ENCODE measurements around the gene CBR1. TPM values are rescaled to one million over a fixed set of nuclear protein-coding genes. Genes with fewer than 3 reads are reported as not detected.

Gene CBR1
- total and polyA plus RNA-seq, 2 donors (not counting 3 experiments of a cell fraction or from before 2014, with no cell fraction given): 41.3 to 124 TPM

DNA sequence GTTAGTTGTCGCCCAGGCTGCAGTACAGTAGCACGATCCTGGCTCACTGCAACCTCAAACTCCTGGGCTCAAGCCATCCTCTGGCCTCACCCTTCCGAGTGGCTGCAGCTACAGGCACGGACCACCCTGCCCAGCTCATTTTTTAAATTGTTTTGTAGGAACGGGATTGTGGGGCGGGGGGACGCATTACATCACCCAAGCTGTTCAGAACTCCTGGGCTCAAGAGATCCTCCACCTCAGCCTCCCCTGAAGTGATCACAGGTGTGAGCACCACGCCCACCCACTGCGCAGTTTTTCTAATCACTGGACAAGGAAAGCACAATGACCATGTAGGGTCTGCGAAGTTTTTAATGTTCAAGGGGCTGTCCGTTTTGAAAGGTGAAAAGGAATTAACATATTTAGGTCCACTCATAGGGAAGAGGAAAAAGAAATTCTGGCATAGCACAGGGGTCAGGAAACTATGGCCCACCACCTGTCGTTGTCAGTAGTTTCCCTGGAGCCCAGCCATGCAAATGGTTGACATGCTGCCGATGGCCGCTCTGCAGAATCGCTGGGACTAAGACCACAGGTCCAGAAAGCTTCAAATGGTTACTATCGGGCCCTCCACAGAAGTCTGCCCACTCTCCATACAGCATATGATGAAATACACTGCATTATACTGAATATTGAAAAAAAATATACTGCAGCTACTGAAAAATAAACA lies 35.5 kb upstream of the CBR1 start:
- no peak overlapping the region for H3K4me3 ChIP-seq (replicated peaks in 1 of 3; ENCODE audit: insufficient read depth in 1 of 3, low read depth in 1 of 3, low read length in 3 of 3)
- H3K36me3 ChIP-seq (ENCODE audit: control insufficient read depth in 2 of 2, extremely low read depth in 1 of 2, insufficient read depth in 2 of 2, low read length in 2 of 2): peaks cover 0 to 16% of the 10 kb centered on the region in 2 experiments
- CTCF ChIA-PET: interaction anchor here (1.3 to 1.6 kb wide), 2 partner anchors 20 to 70 kb away, joined by 3 to 4 read pairs; no protein-coding TSS in a partner anchor
- no peak overlapping the region for H3K9ac ChIP-seq (replicated peaks; ENCODE audit: extremely low read depth, insufficient read depth, low read length)
- no TSS peak for BruUV-seq (replicated peaks)
- H3K9me1 ChIP-seq (replicated peaks; ENCODE audit: control insufficient read depth, extremely low read depth, insufficient read depth, low read length): no peaks in the 10 kb centered on the region
- FAIRE-seq (no peak), DNase-seq (ENCODE audit: low read depth, low spot score) (no peak)
- no peaks in the 10 kb centered on the region for H3K4me1 ChIP-seq (ENCODE audit: control insufficient read depth, extremely low read depth, insufficient read depth, low read length)
- H4K20me1 ChIP-seq (replicated peaks; ENCODE audit: control insufficient read depth, extremely low read depth, insufficient read depth, low read length): no peaks in the 10 kb centered on the region
- POLR2A ChIA-PET: interaction anchor here (0.6 kb wide), 1 partner anchor 17 kb away, joined by 3 read pairs; no protein-coding TSS in a partner anchor
- dilution Hi-C loops (cut with MboI; ENCODE audit: extremely low pct_ligation_motif_present, low sequenced_read_pairs): no loop called here
- TF ChIP-seq, protein P1, sequence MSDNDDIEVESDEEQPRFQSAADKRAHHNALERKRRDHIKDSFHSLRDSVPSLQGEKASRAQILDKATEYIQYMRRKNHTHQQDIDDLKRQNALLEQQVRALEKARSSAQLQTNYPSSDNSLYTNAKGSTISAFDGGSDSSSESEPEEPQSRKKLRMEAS (IDR thresholded peaks at IDR 0.05; ENCODE audit: insufficient read depth, insufficient read length): no peak
- TF ChIP-seq EZH2 (IDR thresholded peaks at IDR 0.05; ENCODE audit: borderline replicate concordance, low read depth, low read length, severe bottlenecking) (no peak), POLR2A (IDR thresholded peaks at IDR 0.05; ENCODE audit: low read depth, low read length) (no peak), MYC (IDR thresholded peaks at IDR 0.05; ENCODE audit: low read depth, low read length) (no peak), POLR2AphosphoS5 (IDR thresholded peaks at IDR 0.05; ENCODE audit: insufficient read depth, low read depth, low read length) (no peak), JUN (IDR thresholded peaks at IDR 0.05; ENCODE audit: borderline replicate concordance, insufficient read depth, insufficient read length, low read depth) (no peak), FOS (IDR thresholded peaks at IDR 0.05; ENCODE audit: borderline replicate concordance, insufficient read depth, low read length) (no peak), GATA2 (IDR thresholded peaks at IDR 0.05; ENCODE audit: insufficient read depth, insufficient read length, low read depth, low read length) (no peak)
- TF ChIP-seq, protein P2, sequence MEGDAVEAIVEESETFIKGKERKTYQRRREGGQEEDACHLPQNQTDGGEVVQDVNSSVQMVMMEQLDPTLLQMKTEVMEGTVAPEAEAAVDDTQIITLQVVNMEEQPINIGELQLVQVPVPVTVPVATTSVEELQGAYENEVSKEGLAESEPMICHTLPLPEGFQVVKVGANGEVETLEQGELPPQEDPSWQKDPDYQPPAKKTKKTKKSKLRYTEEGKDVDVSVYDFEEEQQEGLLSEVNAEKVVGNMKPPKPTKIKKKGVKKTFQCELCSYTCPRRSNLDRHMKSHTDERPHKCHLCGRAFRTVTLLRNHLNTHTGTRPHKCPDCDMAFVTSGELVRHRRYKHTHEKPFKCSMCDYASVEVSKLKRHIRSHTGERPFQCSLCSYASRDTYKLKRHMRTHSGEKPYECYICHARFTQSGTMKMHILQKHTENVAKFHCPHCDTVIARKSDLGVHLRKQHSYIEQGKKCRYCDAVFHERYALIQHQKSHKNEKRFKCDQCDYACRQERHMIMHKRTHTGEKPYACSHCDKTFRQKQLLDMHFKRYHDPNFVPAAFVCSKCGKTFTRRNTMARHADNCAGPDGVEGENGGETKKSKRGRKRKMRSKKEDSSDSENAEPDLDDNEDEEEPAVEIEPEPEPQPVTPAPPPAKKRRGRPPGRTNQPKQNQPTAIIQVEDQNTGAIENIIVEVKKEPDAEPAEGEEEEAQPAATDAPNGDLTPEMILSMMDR (IDR thresholded peaks at IDR 0.05; ENCODE audit: extremely low read depth in 1 of 2, insufficient read depth in 1 of 2, low read depth in 1 of 2, low read length in 2 of 2): no peak
- H3K27me3 ChIP-seq (ENCODE audit: control insufficient read depth in 2 of 2, insufficient read depth in 2 of 2, low read length in 2 of 2): peaks cover 0 to 2% of the 10 kb centered on the region in 2 experiments
- no peak overlapping the region for H3K27ac ChIP-seq (ENCODE audit: insufficient read depth, low read depth, low read length)
- intact Hi-C loops (cut with micrococcal nuclease): no loop called here
- H3K4me2 ChIP-seq (ENCODE audit: insufficient read depth, low read length): no peak overlapping the region
- no peaks in the 10 kb centered on the region for H3K79me2 ChIP-seq (ENCODE audit: control insufficient read depth, insufficient read depth, low read length)
- H2AFZ ChIP-seq (ENCODE audit: low read depth, low read length): no peak overlapping the region
- H3K9me3 ChIP-seq (replicated peaks; ENCODE audit: control insufficient read depth, insufficient read depth, low read length): no peaks in the 10 kb centered on the region

Measured in endothelial cell of umbilical vein (primary cell).